ENCODE measurements around the gene PPFIBP2.

DNA sequence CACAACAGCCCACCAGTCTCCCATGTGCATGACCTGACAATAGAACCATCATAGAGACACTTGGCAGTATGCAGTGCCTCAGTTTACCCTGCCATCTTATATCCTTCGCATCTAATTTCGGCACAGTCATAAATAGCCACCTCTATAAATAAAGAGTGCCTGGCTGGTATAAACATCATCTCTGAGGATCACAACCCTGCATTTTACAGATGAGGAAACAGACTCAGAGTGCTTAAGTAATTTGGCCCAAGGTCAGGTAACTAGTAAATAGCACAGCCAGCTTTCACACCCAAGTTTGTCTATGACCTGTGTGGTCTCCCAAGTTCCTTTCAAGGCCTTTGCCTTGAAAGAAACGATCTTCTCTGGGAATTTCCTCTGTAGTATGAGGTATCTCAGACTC is 114.9 kb downstream of the PPFIBP2 start:
- TF ChIP-seq POLR2A (IDR thresholded peaks at IDR 0.05) = no peak
- TF ChIP-seq, protein P1, sequence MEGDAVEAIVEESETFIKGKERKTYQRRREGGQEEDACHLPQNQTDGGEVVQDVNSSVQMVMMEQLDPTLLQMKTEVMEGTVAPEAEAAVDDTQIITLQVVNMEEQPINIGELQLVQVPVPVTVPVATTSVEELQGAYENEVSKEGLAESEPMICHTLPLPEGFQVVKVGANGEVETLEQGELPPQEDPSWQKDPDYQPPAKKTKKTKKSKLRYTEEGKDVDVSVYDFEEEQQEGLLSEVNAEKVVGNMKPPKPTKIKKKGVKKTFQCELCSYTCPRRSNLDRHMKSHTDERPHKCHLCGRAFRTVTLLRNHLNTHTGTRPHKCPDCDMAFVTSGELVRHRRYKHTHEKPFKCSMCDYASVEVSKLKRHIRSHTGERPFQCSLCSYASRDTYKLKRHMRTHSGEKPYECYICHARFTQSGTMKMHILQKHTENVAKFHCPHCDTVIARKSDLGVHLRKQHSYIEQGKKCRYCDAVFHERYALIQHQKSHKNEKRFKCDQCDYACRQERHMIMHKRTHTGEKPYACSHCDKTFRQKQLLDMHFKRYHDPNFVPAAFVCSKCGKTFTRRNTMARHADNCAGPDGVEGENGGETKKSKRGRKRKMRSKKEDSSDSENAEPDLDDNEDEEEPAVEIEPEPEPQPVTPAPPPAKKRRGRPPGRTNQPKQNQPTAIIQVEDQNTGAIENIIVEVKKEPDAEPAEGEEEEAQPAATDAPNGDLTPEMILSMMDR (IDR thresholded peaks at IDR 0.05) = no peak
- TF ChIP-seq POLR2AphosphoS5 (IDR thresholded peaks at IDR 0.05) = no peak

Measured in breast epithelium (tissue), 3 donors.